Stimulated activated CD4-positive, alpha-beta T cell treated with anti-CD3 and anti-CD28 coated beads, Interleukin-4, amount 100 ng/mL, for 48 hours (primary cell): ENCODE measurements around the gene CES4A.
"Not testable (repeated sequence)": the region's sequence is repeated elsewhere in the genome, so short reads cannot be mapped to it uniquely, and the experiment has no call there.

Experiments
- DNase-seq, 2 donors: peaks; one replicate each; pipeline ENCODE4 v3.0.0-alpha.2; 2020; ENCODE audit warnings: low read depth in 2 of 2

Gene CES4A

DNA sequence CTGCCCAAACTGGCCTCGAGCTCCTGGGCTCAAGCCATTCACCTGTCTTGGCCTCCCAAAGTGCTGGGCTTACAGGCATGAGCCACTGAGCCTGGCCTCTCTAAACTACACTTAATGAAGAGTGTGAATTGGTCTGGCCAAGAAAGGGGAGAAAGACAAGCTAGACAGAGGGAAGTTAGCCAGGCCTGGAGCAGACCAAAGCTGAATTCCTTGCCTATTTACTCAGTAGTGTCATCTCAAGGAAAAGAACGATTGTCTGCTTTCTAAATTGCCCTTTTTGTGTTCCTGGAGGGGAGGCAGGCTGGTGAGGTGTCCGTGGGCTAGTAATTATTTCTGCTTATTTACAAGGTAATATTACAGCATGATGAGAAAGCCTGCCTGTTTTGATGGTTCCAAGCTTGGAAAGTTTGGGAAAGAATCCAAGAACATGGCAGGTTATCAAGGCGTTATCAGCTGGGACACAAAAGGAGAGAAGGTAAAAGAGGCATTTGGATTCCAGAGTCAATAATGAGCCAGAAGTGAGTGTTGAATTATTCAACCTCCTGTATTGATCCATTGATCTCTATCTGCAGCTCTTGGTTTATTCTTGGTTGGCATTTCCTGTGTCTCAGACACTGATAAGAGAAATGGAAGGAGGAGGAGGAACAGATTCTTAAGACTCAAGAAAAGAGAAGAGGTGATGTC, 34.3 kb downstream of the CES4A start:
- DNase-seq: no peak

DNA sequence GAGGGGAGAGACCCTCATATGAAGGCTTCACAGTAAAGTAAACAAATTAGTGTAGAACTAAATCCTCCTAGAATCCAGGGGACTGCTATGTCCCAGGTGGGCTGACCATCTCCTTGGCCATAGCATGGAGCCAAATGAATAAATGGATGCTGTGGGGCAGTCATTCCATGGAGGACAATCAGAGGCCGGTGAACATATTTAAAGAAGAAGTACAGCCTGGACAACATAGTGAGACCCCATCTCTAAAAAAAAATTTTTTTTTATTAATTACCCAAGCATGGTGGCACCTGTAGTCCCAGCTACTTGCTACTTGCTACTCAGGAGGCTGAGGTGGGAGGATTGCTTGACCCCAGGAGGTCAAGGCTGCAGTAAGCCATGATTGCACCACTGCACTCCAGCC, 35.3 kb downstream of the CES4A start:
- no peak for DNase-seq

DNA sequence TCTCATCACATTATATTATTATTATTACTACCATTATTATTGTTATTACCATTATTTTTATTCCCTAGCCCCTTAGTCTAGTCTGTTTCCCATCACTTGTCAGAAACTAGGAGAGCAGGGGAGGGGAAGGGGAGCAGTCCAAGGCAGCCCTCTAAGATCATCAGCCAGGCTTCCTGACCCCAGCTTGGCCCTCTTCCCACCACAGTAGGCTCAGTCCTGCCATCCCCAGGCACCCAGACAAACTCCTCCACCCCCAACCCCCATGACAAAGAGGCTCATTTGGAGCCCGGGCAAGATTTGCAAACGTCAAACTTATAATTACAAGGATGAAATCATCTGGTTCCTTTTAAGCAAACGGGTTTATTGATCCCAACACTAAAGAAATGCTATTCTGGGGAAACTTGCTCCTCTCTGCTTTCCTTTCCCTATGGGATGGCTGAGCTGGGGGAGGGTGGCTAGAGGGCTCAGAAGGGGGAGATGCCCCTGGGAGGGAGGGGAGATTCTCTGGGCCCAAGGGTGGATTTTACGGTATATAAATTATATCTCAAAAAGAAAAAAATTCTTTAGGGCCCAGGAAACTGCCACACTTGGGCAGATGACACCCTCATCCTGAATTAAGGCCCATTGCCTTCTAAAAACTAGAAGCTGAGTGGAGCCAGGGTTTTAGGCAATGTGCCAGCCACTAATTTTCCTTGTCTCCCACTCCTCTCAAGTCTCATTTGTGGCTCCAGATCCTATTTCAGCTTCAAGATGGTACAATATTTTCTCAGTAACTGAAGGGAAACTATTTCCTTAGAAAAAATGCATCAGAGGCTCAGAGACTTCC, 36.2 kb downstream of the CES4A start:
- no peak for DNase-seq

DNA sequence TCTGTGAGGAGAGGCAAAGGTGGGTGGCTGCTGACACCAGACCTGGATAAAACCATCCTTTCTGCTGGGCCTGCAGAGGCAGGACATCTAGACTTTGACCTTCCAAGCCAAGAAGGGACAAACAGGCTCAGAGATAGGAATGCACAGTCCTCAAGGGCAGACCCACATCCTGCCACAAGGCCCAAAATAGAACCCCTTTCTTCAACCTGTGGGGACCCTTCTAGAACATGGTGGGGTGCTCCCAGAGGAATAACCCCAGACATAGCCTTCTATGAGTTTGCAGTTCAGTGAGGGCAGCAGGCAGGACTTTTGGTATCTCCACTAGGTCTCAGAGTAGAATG, 36.8 kb downstream of the CES4A start:
- DNase-seq: no peak

DNA sequence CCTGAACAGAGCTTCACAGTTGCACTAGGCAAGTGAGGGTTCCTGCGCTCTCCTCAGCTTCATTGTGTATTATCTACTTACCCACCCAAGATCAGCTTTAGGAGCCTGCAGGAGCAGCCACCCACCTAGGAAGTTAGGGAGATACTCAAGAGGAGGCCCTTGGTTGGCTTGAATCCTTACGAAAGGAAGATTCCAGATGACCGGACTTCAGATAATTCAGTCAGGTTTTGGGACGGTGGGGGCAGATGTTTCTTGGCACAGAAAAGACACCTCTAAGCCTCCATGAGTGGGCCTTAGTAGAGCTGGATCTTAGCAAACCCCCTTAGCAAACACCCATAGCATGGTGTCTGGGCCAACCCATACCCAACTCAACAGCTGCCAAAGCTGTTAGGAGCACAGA, 38.2 kb downstream of the CES4A start:
- no peak for DNase-seq

DNA sequence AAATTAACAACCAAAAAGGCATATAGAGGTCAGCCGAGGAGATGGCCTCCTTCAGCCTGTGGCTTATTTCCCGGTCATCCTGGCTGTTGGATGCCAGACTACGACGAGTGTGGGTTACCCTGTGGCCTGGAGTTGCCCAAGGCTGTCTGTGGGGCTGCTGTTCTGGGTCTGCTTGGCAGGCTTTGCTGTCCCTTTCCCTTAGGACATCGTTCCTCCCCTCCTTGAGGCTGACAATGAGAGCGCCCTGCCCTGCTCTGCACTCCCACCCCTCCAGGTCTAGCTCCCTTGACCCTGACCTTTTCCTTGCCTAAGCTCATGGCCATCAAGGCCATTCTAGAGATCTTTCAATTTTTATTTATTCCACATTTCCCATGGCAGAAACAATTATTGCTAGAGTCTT, 38.7 kb downstream of the CES4A start:
- DNase-seq: no peak

DNA sequence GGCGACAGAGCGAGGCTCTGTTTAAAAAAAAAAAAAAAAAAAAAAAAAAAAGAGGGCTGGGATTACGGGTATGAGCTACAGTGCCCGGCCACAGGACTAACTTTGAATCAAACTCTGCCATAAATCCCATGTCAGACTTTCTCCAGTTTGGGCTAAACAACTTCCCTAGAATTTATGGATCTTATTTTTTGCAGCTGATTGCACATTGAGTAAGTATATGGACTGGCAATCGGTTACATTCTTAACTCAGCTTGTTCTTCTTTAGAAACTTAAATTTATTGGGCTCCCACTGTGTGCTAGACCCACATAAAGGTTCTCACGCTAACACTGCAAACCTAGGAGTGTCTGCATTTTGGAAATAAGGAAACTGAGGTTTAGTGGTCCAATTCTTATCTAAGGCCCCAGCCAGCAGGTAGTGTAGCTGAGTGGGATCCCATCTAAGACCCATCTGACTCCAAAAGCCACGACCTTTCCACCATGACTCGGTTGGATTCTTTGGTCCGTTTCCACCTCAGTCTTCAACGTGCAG, 39.8 kb downstream of the CES4A start:
- no peak for DNase-seq

DNA sequence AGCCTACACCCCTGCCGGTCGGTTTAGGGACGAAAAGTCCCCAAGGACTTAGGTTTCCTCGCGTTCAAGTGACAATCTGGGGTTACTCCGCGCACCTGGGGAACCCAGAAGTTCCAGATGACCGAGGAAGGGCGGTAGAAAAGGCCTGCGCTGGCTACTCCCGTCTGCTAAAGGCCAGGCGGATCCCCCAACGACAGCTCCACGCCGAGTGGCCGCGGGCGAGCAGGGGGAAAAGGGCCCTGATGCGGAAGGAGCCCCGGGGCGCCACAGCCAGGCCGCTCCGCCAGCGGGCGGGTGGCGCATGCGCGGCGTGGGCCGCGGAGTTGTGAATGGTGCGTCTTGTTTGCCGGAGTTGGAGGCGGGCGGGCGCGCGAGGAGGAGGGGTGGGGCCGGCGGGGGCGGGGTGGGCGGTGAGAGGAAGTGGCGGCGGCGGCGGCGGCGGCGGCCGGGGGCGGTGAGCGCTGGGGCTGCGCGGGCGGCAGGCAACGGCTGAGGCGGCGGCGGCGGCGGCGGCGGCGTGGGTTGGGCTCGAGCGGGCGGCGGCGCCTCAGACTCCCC, 40.4 kb downstream of the CES4A start, which contains the start of gene CBFB:
CBFB (plus strand) TSS at position 454 of the 558 bp plus-strand sequence. CDS start 259 bp downstream, outside the sequence.
- peak; percentile 84 to 89 for DNase-seq

DNA sequence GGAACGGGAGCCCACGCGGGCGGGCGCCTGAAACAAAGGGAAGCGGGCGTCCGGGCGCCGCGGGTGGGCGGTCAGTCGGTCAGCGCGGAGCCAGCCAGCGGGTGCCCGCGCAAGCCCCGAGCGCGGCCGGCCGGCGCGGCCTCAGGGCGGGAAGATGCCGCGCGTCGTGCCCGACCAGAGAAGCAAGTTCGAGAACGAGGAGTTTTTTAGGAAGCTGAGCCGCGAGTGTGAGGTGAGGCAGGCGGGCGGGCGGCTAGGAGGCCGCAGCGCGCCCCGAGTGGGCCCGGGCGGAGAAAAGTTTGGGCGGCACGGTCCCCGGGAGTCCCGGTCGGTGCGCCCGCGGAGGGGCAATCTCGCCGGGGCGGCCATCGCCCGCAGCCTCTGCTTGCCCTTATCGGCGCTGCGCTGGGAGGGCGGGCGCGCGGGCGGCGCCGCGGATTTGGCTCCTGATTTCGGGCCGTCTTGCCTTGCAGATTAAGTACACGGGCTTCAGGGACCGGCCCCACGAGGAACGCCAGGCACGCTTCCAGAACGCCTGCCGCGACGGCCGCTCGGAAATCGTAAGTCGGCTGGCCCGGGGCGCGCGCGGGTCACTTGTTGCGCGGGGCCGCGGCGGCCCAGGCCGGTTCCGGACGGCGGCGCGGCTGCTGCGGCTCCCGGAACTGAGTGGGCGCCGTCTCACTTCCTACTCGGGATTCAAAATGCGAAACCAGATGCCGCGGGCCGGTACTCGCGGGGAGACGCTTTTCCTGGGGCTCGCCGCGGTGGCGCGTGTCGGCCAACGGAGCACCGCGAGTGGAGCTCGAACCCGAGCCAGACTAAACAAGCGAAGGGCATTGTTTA, 41.1 kb downstream of the CES4A start:
- DNase-seq: peak; percentile 42 to 49

DNA sequence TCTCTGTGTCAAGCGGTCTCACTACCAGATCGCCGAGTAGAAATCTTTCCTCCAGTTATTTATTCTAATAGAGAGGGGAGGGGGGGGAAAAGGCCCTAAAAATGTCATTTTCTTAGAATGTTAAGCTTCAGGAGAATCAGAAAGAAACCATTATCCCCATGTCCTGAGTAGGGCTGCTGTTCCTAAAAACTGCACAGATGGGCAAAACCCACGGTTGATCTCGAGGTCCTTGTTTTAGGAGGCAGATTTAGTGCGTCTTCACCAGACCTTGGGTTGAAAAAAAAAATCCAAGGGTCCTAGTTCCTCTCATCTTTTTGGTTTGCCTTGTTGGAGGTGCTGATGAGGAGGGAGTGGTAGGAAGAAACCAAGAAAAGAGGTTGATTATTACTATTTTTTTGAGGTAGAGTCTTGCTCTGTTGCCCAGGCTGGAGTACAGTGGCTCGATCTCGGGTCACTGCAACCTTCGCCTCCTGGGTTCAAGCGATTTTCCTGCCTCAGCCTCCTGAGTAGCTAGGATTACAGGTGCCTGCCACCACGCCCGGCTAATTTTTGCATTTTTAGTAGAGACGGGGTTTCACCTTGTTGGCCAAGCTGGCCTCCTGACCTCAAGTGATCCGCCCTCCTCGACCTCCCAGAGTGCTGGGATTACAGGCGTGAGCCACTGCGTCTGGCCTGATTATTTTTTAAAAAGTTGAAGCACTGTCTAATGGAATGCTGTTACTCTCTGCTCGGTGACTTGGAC, 42.0 kb downstream of the CES4A start:
- DNase-seq: no peak

DNA sequence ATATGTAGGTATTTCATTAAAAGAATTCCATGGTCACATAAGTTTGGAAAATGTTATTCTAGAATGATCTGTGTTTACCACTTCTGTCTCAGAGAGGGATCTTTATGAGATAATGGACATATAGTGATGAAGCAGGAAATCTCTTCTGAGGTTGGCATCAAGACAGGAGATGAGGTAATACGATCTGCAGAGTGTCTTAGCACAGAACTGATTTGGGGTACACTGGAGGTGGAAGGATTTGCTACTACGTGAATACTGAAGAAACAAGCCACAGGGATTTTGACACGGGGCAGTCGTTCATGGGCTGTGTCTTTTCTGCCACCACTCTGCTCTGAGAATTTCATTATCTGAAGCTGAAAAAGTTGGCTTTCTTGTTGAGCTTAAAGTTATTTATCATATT, 46.1 kb downstream of the CES4A start:
- no peak for DNase-seq

DNA sequence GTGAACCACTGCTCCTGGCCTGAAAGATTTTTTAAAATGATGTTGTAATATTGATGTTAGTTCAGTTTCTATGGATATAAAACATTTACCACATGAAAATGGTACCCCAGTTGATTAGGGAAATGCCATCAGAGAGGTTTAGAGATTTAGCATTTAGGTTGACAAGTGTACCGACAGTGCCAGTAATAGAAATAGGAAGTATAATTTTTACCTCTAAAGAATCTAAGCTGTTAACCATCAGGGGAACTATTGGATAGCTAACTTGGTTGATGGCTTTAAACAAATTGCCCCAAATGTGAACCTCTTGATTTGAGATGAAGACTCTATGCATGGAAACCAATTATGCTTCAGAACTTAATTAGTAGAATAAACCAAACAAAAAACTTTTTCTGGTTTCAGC, 47.0 kb downstream of the CES4A start:
- DNase-seq: no peak

DNA sequence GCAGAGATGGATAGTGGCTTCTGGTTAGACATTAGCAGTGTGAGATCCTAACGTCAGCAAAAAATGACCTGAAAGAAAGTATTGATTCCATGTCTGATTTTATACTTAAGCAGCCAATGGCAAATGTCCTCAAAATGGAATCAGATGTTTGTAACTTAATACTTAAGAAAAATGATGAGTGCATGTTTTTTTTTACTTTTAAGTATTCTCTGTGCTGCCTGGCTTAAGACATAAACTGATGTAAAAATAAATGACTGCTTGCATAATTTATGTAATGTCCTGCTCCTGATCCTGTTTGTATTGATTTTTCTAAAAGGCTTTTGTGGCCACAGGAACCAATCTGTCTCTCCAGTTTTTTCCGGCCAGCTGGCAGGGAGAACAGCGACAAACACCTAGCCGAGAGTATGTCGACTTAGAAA, 47.9 kb downstream of the CES4A start:
- no peak for DNase-seq

DNA sequence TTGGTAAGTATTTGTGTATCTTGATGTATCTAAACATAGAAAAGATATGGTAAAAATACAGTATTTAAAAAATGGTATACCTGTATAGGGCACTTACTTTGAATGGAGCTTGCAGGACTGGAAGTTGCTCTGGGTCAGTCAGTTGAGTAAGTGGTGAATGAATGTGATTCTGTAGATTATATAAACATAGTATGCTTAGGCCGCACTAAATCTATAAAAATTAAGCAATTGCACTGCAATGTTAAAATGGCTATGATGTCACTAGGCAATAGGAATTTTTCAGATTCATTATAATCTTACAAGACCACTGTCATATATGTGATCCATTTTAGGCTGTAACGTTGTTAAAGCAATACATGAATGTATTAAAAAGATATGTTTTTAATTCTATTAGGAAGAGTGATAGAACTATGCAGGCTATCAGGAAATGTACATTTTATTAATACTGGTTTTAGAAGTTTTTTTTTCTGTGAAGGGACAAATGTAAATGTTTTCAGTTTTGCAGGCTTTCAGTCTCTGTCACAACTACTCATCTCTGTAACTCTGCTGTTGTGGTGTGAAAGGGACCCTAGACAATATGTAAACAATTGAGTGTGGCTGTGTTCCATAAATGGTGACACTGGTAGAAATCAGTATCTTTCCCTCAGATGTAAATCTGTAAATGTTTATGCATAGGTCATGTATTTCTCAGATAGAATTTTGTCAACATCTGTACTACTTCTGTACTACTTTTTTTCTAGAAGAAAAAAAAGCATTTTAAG, 51.1 kb downstream of the CES4A start:
- no peak for DNase-seq

DNA sequence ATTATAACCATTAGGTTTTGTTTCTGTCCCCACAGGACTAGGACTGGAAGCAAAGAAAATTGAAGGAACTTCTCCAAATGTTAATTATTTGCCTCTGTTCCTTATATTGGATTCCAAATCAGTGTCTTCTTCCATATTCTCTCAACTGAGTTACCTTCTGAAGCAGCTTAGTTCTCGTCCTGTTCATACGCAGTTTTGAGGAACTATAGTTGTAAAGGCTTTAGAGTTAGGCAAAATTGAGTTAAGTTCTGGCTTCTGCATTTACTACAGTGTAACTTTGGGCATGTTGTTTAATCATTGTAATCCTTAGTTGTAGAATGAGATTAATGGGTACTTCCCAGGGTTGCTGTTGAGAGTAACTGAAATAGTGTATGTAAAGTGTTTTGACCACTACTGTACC, 51.8 kb downstream of the CES4A start:
- DNase-seq: no peak

DNA sequence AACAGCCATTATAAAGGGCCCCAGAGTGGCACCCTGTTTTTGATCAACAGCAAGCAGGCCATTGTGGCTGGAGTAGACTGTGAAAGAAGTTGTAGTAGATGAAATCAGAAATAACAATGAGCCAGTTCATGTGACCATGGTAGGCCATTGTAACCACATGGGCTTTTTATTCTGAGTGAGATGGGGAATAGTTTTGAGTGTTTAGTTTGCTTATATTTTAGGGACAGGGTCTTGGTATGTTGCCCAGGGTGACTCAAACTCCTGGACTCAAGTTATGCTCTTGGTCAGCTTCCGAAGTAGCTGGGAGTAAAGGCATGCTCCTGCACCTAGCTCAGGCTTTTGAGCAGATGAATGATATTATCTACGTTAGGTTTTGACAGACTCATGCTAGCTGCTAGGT, 52.5 kb downstream of the CES4A start:
- no peak for DNase-seq

DNA sequence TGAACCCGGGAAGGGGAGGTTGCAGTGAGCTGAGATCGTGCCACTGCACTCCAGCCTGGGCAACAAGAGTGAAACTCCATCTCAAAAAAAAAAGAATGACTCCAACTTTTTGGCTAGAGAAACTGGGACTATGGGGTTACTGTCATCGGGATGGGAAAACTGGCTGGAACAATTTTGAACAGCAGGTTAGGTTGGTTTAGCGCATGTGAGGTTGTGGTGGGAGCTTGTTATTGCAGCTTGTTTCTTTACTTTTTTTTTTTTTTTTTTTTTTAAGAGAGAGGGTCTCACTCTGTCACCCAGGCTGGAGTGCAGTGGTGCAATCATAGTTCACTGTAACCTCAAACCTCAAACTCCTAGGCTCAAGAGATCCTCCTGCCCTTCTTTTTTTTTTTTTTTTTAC, 53.1 kb downstream of the CES4A start:
- DNase-seq: not testable (repeated sequence)

DNA sequence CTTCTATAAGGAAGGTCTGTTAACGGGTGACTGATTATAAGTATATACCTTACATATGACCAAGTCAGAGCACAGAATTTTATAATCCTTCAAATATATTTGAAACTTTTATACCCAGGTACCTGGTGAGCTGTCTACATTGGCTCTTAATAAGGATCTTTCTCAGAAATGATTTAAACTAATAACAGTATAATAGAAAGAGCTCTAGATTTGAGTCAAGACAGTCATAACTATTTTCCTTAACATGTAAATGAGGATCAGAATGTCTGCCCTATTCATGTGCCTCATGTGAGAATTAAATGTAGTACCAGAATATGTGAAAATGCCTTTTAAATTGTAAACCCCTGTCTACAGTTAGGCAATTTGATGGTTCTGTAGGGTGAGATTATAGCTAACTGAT, 55.0 kb downstream of the CES4A start:
- no peak for DNase-seq

DNA sequence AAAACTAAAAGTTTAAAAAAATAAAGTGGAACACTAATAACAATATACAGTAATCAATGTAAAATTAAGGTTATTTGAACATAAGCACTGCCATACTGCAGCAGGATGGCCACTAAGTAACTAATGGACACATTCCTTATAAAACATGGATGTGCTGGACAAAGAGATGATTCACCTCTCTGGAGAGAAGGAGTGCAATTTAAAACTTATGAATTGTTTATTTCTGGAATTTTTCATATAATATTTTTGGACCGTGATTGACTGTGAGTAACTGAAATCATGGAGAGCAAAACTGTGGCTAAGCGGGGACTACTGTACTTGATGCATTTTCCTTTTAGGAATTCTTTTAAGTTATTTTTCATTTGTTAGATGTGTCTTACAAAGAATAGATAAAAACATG, 62.4 kb downstream of the CES4A start:
- no peak for DNase-seq

DNA sequence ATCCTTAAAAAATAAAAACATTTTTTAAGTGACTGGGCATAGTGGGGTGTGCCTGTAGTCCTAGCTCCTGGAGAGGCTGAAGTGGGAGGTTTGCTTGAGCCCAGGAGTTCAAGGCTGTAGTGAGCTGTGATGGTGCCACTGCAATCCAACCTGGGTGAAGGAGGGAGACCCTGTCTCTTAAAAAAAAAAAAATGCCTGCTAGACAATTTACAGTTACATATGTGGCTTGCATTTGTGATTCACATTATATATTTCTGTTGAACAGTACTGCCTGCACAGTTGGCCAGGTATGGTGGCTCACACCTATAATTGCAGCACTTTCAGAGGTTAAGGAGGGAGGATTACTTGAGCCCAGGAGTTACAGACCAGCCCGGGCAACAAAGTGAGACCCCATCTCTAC, 64.0 kb downstream of the CES4A start:
- no peak for DNase-seq
